ENCODE data around the gene SPIRE1.
"Not testable (repeated sequence)": the region's sequence is repeated elsewhere in the genome, so short reads cannot be mapped to it uniquely, and the experiment has no call there.

The SPIRE1 gene

GRCh38 chr18:12481915-12482314 lies 176.0 kb downstream of the SPIRE1 start:
- DNase-seq: not testable (repeated sequence)

GRCh38 chr18:12479982-12480381 lies 177.9 kb downstream of the SPIRE1 start:
- no peak for DNase-seq

GRCh38 chr18:12479536-12479935 lies 178.4 kb downstream of the SPIRE1 start:
- DNase-seq: no peak

GRCh38 chr18:12478269-12479047 lies 179.4 kb downstream of the SPIRE1 start:
- DNase-seq: no peak

GRCh38 chr18:12477606-12478005 lies 180.3 kb downstream of the SPIRE1 start:
- no peak for DNase-seq

- no peak for DNase-seq
Measured at GRCh38 chr18:12476955-12477354, 181.0 kb downstream of the SPIRE1 start.

GRCh38 chr18:12474876-12475275 lies 183.0 kb downstream of the SPIRE1 start:
- no peak for DNase-seq

GRCh38 chr18:12474146-12474545 lies 183.8 kb downstream of the SPIRE1 start:
- peak in 1 of 2 donors; percentile 2 for DNase-seq

GRCh38 chr18:12470382-12471075 lies 187.4 kb downstream of the SPIRE1 start:
- no peak for DNase-seq

- DNase-seq: no peak
Measured at GRCh38 chr18:12468445-12468844, 189.5 kb downstream of the SPIRE1 start.

GRCh38 chr18:12464731-12465130 lies 193.2 kb downstream of the SPIRE1 start:
- DNase-seq: no peak

- no peak for DNase-seq
Measured at GRCh38 chr18:12463191-12463590, 194.7 kb downstream of the SPIRE1 start.

- DNase-seq: no peak
Measured at GRCh38 chr18:12462242-12462641, 195.7 kb downstream of the SPIRE1 start.

- DNase-seq: no peak
Measured at GRCh38 chr18:12461326-12461725, 196.6 kb downstream of the SPIRE1 start.

- no peak for DNase-seq
Measured at GRCh38 chr18:12460874-12461273, 197.0 kb downstream of the SPIRE1 start.

- no peak for DNase-seq
Measured at GRCh38 chr18:12458771-12459170, 199.1 kb downstream of the SPIRE1 start.

- no peak for DNase-seq
Measured at GRCh38 chr18:12456441-12456840, 201.5 kb downstream of the SPIRE1 start.

- no peak for DNase-seq
Measured at GRCh38 chr18:12455496-12455895, 202.4 kb downstream of the SPIRE1 start.

- no peak for DNase-seq
Measured at GRCh38 chr18:12452784-12453183, 205.1 kb downstream of the SPIRE1 start.

GRCh38 chr18:12451428-12451827 lies 206.5 kb downstream of the SPIRE1 start:
- no peak for DNase-seq

- no peak for DNase-seq
Measured at GRCh38 chr18:12449051-12449785, 208.7 kb downstream of the SPIRE1 start.

- DNase-seq: no peak
Measured at GRCh38 chr18:12445554-12445953, 212.4 kb downstream of the SPIRE1 start.

- no peak for DNase-seq
Measured at GRCh38 chr18:12443551-12443950, 214.4 kb downstream of the SPIRE1 start.

GRCh38 chr18:12442946-12443345 lies 215.0 kb downstream of the SPIRE1 start:
- DNase-seq: peak in 1 of 2 donors; percentile 17
